Cardiac muscle cell (in vitro differentiated cells and primary cell): ENCODE results near the gene PSEN2. TPM values are rescaled to one million over a fixed set of nuclear protein-coding genes. Genes with fewer than 3 reads are reported as not detected.

Experiments used
- DNase-seq, 2 donors: peaks; one replicate each; pipeline versions ENCODE4 v3.0.0 to v3.0.0-alpha.2; 2010 to 2017; ENCODE audit warnings: low read depth in 1 of 2, low spot score in 1 of 2
- H3K27ac ChIP-seq: fragments of 200-600 bp; sonication (generic); 2 replicates; pipeline ENCODE4 v1.5.1; 2016
- H3K27me3 ChIP-seq: fragments of 200-600 bp; sonication (generic); 2 replicates; pipeline ENCODE4 v1.6.0; 2016; ENCODE audit warnings: control low read depth
- H3K36me3 ChIP-seq: fragments of 200-600 bp; sonication (generic); 2 replicates; pipeline ENCODE4 v1.5.1; 2016; ENCODE audit warnings: control low read depth
- H3K4me1 ChIP-seq: fragments of 200-600 bp; sonication (generic); 2 replicates; pipeline ENCODE4 v1.8.1; 2017; ENCODE audit warnings: low read depth, mild to moderate bottlenecking, mixed run types
- H3K4me3 ChIP-seq: fragments of 200-600 bp; sonication (generic); 2 replicates; pipeline ENCODE4 v1.5.1; 2016; ENCODE audit warnings: mild to moderate bottlenecking
- H3K9me3 ChIP-seq: fragments of 200-600 bp; sonication (generic); 2 replicates; pipeline ENCODE4 v1.5.1; 2017; ENCODE audit warnings: low read depth, mild to moderate bottlenecking, control low read depth
- CTCF ChIP-seq: IDR thresholded peaks from 2 replicates; pipeline ENCODE4 v1.5.1; 2012; ENCODE audit warnings: low read depth, mild to moderate bottlenecking, low read length
- polyA plus RNA-seq: library from polyadenylated mRNA; unstranded; fragments of >200 nt; fragmentation: Nextera tagmentation; extraction: Ambion mirVana; gene quantifications from 2 replicates; pipeline ENCODE4 v1.2.1, GENCODE V29; 2016
- total RNA-seq: library from RNA; depleted of rRNA; stranded (reverse); fragments of >200 nt; gene quantifications from 2 replicates; pipeline ENCODE4 v1.2.3, GENCODE V29; 2016

PSEN2 gene
- total and polyA plus RNA-seq, 2 experiments from 2014 or later = 31.1 to 41.3 TPM

GRCh38 chr1:226825746-226826100 lies 44.7 kb upstream of the PSEN2 start:
- no peak for DNase-seq
- Histone ChIP-seq H3K27me3 (no peaks in the 10 kb centered on the region), H3K4me3 (no peak overlapping the region), H3K36me3 (no peaks in the 10 kb centered on the region), H3K27ac (no peak overlapping the region), H3K4me1 (peaks cover 12% of the 10 kb centered on the region), H3K9me3 (no peaks in the 10 kb centered on the region)
- TF ChIP-seq CTCF = no peak

- no peaks in the 10 kb centered on the region for H3K9me3 ChIP-seq
- no peaks in the 10 kb centered on the region for H3K36me3 ChIP-seq
- no peak for TF ChIP-seq CTCF
- H3K4me1 ChIP-seq = peaks cover 12% of the 10 kb centered on the region
- H3K27ac ChIP-seq = no peak overlapping the region
- no peak for DNase-seq
- H3K4me3 ChIP-seq = no peak overlapping the region
- H3K27me3 ChIP-seq = no peaks in the 10 kb centered on the region
These were observed 43.7 kb upstream of the PSEN2 start for GRCh38 chr1:226826479-226827261.

- Histone ChIP-seq H3K36me3 (no peaks in the 10 kb centered on the region), H3K27ac (no peak overlapping the region), H3K9me3 (no peaks in the 10 kb centered on the region), H3K4me1 (peaks cover 12% of the 10 kb centered on the region), H3K4me3 (no peak overlapping the region), H3K27me3 (no peaks in the 10 kb centered on the region)
- TF ChIP-seq CTCF = no peak
- DNase-seq = peak; percentile 7 to 16
These were observed 43.0 kb upstream of the PSEN2 start for GRCh38 chr1:226827458-226827857.

- H3K27me3 ChIP-seq = no peaks in the 10 kb centered on the region
- peak; percentile 98 for DNase-seq
- H3K4me1 ChIP-seq = peaks cover 12% of the 10 kb centered on the region
- no peaks in the 10 kb centered on the region for H3K9me3 ChIP-seq
- H3K4me3 ChIP-seq = no peak overlapping the region
- no peaks in the 10 kb centered on the region for H3K36me3 ChIP-seq
- H3K27ac ChIP-seq = peak overlapping the region; percentile 46
- TF ChIP-seq CTCF = peak; percentile 92
These were observed 42.4 kb upstream of the PSEN2 start for GRCh38 chr1:226827968-226828513.

- peaks cover 12% of the 10 kb centered on the region for H3K4me1 ChIP-seq
- no peak overlapping the region for H3K4me3 ChIP-seq
- H3K9me3 ChIP-seq = no peaks in the 10 kb centered on the region
- H3K27me3 ChIP-seq = no peaks in the 10 kb centered on the region
- no peaks in the 10 kb centered on the region for H3K36me3 ChIP-seq
- DNase-seq = no peak
- H3K27ac ChIP-seq = no peak overlapping the region
- no peak for TF ChIP-seq CTCF
These were observed 41.3 kb upstream of the PSEN2 start for GRCh38 chr1:226829105-226829504.
